GM12878 (cell line): ENCODE measurements around the gene HSPA12A. TPM values are rescaled to one million over a fixed set of nuclear protein-coding genes. Genes with fewer than 3 reads are reported as not detected.

ENCODE experiments used
- ATAC-seq: fragments of 200-7000 bp; cut with Tn5 transposase; 3 replicates; pipeline ENCODE4 v1.9.1; 2020; ENCODE audit warnings: mild to moderate bottlenecking, moderate library complexity
- BruUV-seq: library from RNA; stranded (reverse); fragments of 400-500 nt; replicated peaks from 2 replicates; lab custom pipeline; 2021; lab: Mats Ljungman, UMichigan
- CTCF ChIA-PET: fragments of 300-600 bp; sonication (Branson Sonifier 250); formaldehyde crosslinking; extraction: SDS; loops from one replicate; lab custom pipeline; 2021; ENCODE audit warnings: inconsistent platforms; lab: Yijun Ruan, JAX
- POLR2A ChIA-PET: fragments of 350-600 bp; formaldehyde crosslinking; extraction: SDS; loops from one replicate; lab custom pipeline; 2021; ENCODE audit warnings: inconsistent platforms; lab: Charles Lee
- RAD21 ChIA-PET: fragments of 300-600 bp; sonication (Branson Sonifier 250); formaldehyde crosslinking; loops from one replicate; lab custom pipeline; 2023; ENCODE audit warnings: antibody characterized with exemption; ENCODE audit not compliant: unreplicated experiment; lab: Charles Lee
- SMC1A ChIA-PET: fragments of 300-600 bp; sonication (Branson Sonifier 250); formaldehyde crosslinking; loops from one replicate; lab custom pipeline; 2023; ENCODE audit not compliant: unreplicated experiment, uncharacterized antibody; lab: Charles Lee
- DNase-seq: peaks from one replicate; pipeline ENCODE4 v3.0.0-alpha.2; 2011; ENCODE audit warnings: low read depth, low spot score
- FAIRE-seq: peaks from 3 replicates; lab custom pipeline; 2011; peaks lifted over from hg19 to GRCh38; lab: Jason Lieb, UNC
- H2AFZ ChIP-seq: 2 replicates; pipeline ENCODE4 v1.6.0; 2011; ENCODE audit warnings: low read depth, low read length, control low read depth; ENCODE audit not compliant: control insufficient read depth
- H3K27ac ChIP-seq: 2 replicates; pipeline ENCODE4 v1.5.1; 2011; ENCODE audit warnings: control low read depth; ENCODE audit not compliant: control insufficient read depth, insufficient read depth
- H3K27me3 ChIP-seq, 2 experiments: replicated peaks in 1 of 2; 2 replicates each; pipeline versions ENCODE4 v1.6.0 to v1.6.1; 2011; ENCODE audit warnings: low read length in 1 of 2; ENCODE audit not compliant: control insufficient read depth in 2 of 2, insufficient read depth in 2 of 2
- H3K36me3 ChIP-seq, 2 experiments: 2 replicates each; pipeline ENCODE4 v1.5.1; 2011; ENCODE audit warnings: low read length in 1 of 2; ENCODE audit not compliant: control insufficient read depth in 2 of 2, insufficient read depth in 2 of 2
- H3K4me1 ChIP-seq: 2 replicates; pipeline ENCODE4 v1.6.1; 2011; ENCODE audit warnings: mild to moderate bottlenecking, low read length, moderate library complexity, mixed read lengths; ENCODE audit not compliant: control insufficient read depth, insufficient read depth
- H3K4me2 ChIP-seq: 2 replicates; pipeline ENCODE4 v1.6.0; 2011; ENCODE audit warnings: control low read depth; ENCODE audit not compliant: control insufficient read depth, insufficient read depth
- H3K4me3 ChIP-seq: fragments of 200-600 bp; sonication (generic); 2 replicates; pipeline ENCODE4 v1.5.1; 2016
- H3K79me2 ChIP-seq: 2 replicates; pipeline ENCODE4 v1.6.0; 2011; ENCODE audit warnings: low read length; ENCODE audit not compliant: control insufficient read depth, insufficient read depth
- H3K9ac ChIP-seq: 2 replicates; pipeline ENCODE4 v1.8.0; 2011; ENCODE audit warnings: low read length, control low read depth, mixed read lengths; ENCODE audit not compliant: control insufficient read depth, insufficient read depth
- H3K9me3 ChIP-seq: replicated peaks from 3 replicates; pipeline ENCODE4 v1.5.1; 2011; ENCODE audit warnings: mild to moderate bottlenecking, low read length; ENCODE audit not compliant: control insufficient read depth, insufficient read depth
- H4K20me1 ChIP-seq: 2 replicates; pipeline ENCODE4 v1.6.0; 2011; ENCODE audit not compliant: control insufficient read depth, insufficient read depth
- ASH2L ChIP-seq: fragments of 300-600, 200-600 bp; sonication (generic); IDR thresholded peaks from 2 replicates; pipeline ENCODE4 v1.6.1; 2017; ENCODE audit warnings: low read depth, mild to moderate bottlenecking, borderline replicate concordance
- CREB1 ChIP-seq: IDR thresholded peaks from 2 replicates; pipeline ENCODE4 v1.6.1; 2012; ENCODE audit warnings: low read depth, mild to moderate bottlenecking, inconsistent platforms
- CREM ChIP-seq: IDR thresholded peaks from 2 replicates; pipeline ENCODE4 v1.6.1; 2014; ENCODE audit warnings: antibody characterized with exemption, low read depth
- EGR1 ChIP-seq, 2 experiments: IDR thresholded peaks; 1 replicate in 1 of 2; 2 replicates in 1 of 2; pipeline ENCODE4 v1.6.1; 2011 to 2012; ENCODE audit warnings: low read depth in 2 of 2, low read length in 2 of 2, borderline replicate concordance in 1 of 2, mild to moderate bottlenecking in 1 of 2, moderate library complexity in 1 of 2
- LARP7 ChIP-seq: fragments of 450-650 bp; IDR thresholded peaks from 2 replicates; pipeline ENCODE4 v1.6.1; 2017; ENCODE audit warnings: mild to moderate bottlenecking
- PBX3 ChIP-seq: IDR thresholded peaks from 2 replicates; pipeline ENCODE4 v1.6.1; 2011; ENCODE audit warnings: mild to moderate bottlenecking, low read depth, low read length, moderate library complexity; ENCODE audit not compliant: insufficient replicate concordance
- POLR2AphosphoS2 ChIP-seq: IDR thresholded peaks from 2 replicates; pipeline ENCODE4 v1.6.1; 2011; ENCODE audit warnings: low read depth, mild to moderate bottlenecking, low read length, improper control_type of control experiment, moderate library complexity
- RBBP5 ChIP-seq: fragments of 200-600 bp; sonication (generic); conservative IDR thresholded peaks from 2 replicates; pipeline ENCODE4 v1.6.1; 2016
- RUNX3 ChIP-seq: IDR thresholded peaks from 2 replicates; pipeline ENCODE4 v1.6.1; 2012; ENCODE audit warnings: low read length, inconsistent platforms
- SKIL ChIP-seq: fragments of 450-650 bp; IDR thresholded peaks from 2 replicates; pipeline ENCODE4 v1.6.1; 2017; ENCODE audit warnings: mild to moderate bottlenecking, low read depth, inconsistent platforms; ENCODE audit not compliant: poor library complexity, severe bottlenecking
- SREBF1 ChIP-seq: IDR thresholded peaks from 2 replicates; pipeline ENCODE4 v1.6.1; 2012; ENCODE audit warnings: mild to moderate bottlenecking, low read length
- SRF ChIP-seq, 2 experiments: IDR thresholded peaks; 2 replicates each; pipeline ENCODE4 v1.6.1; 2011; ENCODE audit warnings: low read depth in 2 of 2, low read length in 2 of 2, mild to moderate bottlenecking in 1 of 2, moderate library complexity in 1 of 2
- TCF3 ChIP-seq: IDR thresholded peaks from 2 replicates; pipeline ENCODE4 v1.6.1; 2012; ENCODE audit warnings: low read depth, mild to moderate bottlenecking, low read length, borderline replicate concordance; ENCODE audit not compliant: insufficient read depth
- USF2 ChIP-seq: IDR thresholded peaks from 2 replicates; pipeline ENCODE4 v1.6.1; 2011; ENCODE audit warnings: low read depth, low read length, improper control_type of control experiment, borderline replicate concordance
- ZNF687 ChIP-seq: fragments of 450-650 bp; IDR thresholded peaks from 2 replicates; pipeline ENCODE4 v1.6.1; 2017; ENCODE audit warnings: mild to moderate bottlenecking, moderate library complexity
- WGBS: methylation state at CpG from one replicate; pipeline ENCODE4 v1.1.6; 2016; ENCODE audit warnings: low lambda C conversion rate; ENCODE audit not compliant: insufficient replicate concordance, insufficient coverage; ENCODE audit errors: missing lambda C conversion rate; 5-methylcytosine and 5-hydroxymethylcytosine counted together
- in situ Hi-C: fragments of 300-500 bp; cut with MboI; formaldehyde crosslinking; loops from 9 replicates; pipeline ENCODE4 v1.14.3; 2018; ENCODE audit warnings: mixed read lengths
- intact Hi-C: fragments of 100-400 bp; cut with micrococcal nuclease; formaldehyde crosslinking; loops from one replicate; pipeline ENCODE4 v1.14.2; 2022; ENCODE audit not compliant: unreplicated experiment
- polyA plus RNA-seq, 11 experiments: library from polyadenylated mRNA; depleted of rRNA in 4 of 11; unstranded in 6 of 11; stranded (reverse) in 5 of 11; fragments of >200 nt; fragmentation: Nextera tagmentation in 4 of 11; fragmentation: Illumina TruSeq in 1 of 11; extraction: Ambion mirVana in 4 of 11; extraction: Trizol in 1 of 11; gene quantifications; 1 replicate in 1 of 11; 2 replicates in 10 of 11; pipeline versions ENCODE4 v1.2.1 to v1.2.3, GENCODE V29; 2011 to 2016; ENCODE audit warnings: inconsistent platforms in 2 of 11, missing spikeins in 2 of 11, low read depth in 1 of 11
- total RNA-seq, 4 experiments: library from RNA; depleted of rRNA in 3 of 4; stranded (reverse); fragments of >200 nt in 3 of 4; fragmentation: Illumina TruSeq in 1 of 4; extraction: Trizol in 1 of 4; gene quantifications; 2 replicates each; pipeline versions ENCODE4 v1.2.1 to v1.2.3, GENCODE V29; 2013 to 2021

HSPA12A gene
- total and polyA plus RNA-seq, 10 of the 15 experiments (the other 5 are each of a cell fraction or from before 2014, with no cell fraction given): 0.90 to 20.2 (median 2.8) TPM

GRCh38 chr10:116757246-116757645, 14.9 kb upstream of the HSPA12A start:
- WGBS: 22% methylated on average over 10 of the region's 10 CpGs
- CTCF ChIA-PET: no interaction called here
- H3K9ac ChIP-seq: no peak overlapping the region
- H3K4me3 ChIP-seq: no peak overlapping the region
- no peaks in the 10 kb centered on the region for H3K36me3 ChIP-seq
- ATAC-seq: no peak
- H3K9me3 ChIP-seq: no peaks in the 10 kb centered on the region
- POLR2A ChIA-PET: no interaction called here
- H3K79me2 ChIP-seq: no peaks in the 10 kb centered on the region
- H3K27me3 ChIP-seq: no peaks in the 10 kb centered on the region; a peak in 1 of 4 replicates
- H2AFZ ChIP-seq: no peak overlapping the region
- no peak for FAIRE-seq
- H3K4me2 ChIP-seq: no peak overlapping the region
- in situ Hi-C loops (no loop called here), intact Hi-C loops (no loop called here)
- no TSS peak for BruUV-seq
- RAD21 ChIA-PET: no interaction called here
- SMC1A ChIA-PET: no interaction called here
- H3K4me1 ChIP-seq: no peaks in the 10 kb centered on the region
- DNase-seq: no peak
- no peak overlapping the region for H3K27ac ChIP-seq
- H4K20me1 ChIP-seq: no peaks in the 10 kb centered on the region
- TF ChIP-seq USF2 (no peak), ASH2L (no peak), POLR2AphosphoS2 (no peak), CREM (no peak), SRF (IDR thresholded peaks at IDR 0.05; ENCODE audit: low read depth in 2 of 2, low read length in 2 of 2) (no peak), SREBF1 (no peak), LARP7 (no peak), CREB1 (no peak), EGR1 (IDR thresholded peaks at IDR 0.05; ENCODE audit: borderline replicate concordance in 1 of 2, low read depth in 2 of 2, low read length in 2 of 2) (no peak), PBX3 (no peak), RUNX3 (no peak), RBBP5 (no peak), SKIL (no peak), ZNF687 (no peak), TCF3 (no peak)
